H9 (cell line): Measurements from ENCODE around the gene MYO1D. TPM values are rescaled to one million over a fixed set of nuclear protein-coding genes. Genes with fewer than 3 reads are reported as not detected.

Source experiments
- DNase-seq: peaks from one replicate; pipeline ENCODE4 v3.0.0-alpha.2; 2017
- H2AFZ ChIP-seq: one replicate; pipeline ENCODE4 v1.6.1; 2013; ENCODE audit warnings: mild to moderate bottlenecking, low read length, control low read depth, moderate library complexity
- H2AK5ac ChIP-seq: 2 replicates; pipeline ENCODE4 v1.6.1; 2013; ENCODE audit warnings: low read length, control low read depth, mixed read lengths; ENCODE audit not compliant: insufficient read length
- H2BK120ac ChIP-seq: one replicate; pipeline ENCODE4 v1.6.1; 2013; ENCODE audit warnings: low read depth, mild to moderate bottlenecking, low read length, control low read depth, inconsistent platforms; ENCODE audit not compliant: poor library complexity, severe bottlenecking
- H2BK12ac ChIP-seq: 2 replicates; pipeline ENCODE4 v1.6.1; 2013; ENCODE audit warnings: low read length, control low read depth, mixed read lengths, low read depth; ENCODE audit not compliant: insufficient read length
- H2BK15ac ChIP-seq: 2 replicates; pipeline ENCODE4 v1.6.1; 2013; ENCODE audit warnings: low read depth, low read length, control low read depth
- H2BK20ac ChIP-seq: one replicate; pipeline ENCODE4 v1.6.1; 2013; ENCODE audit warnings: low read depth, mild to moderate bottlenecking, low read length, control low read depth, inconsistent platforms; ENCODE audit not compliant: poor library complexity, severe bottlenecking
- H2BK5ac ChIP-seq: 2 replicates; pipeline ENCODE4 v1.6.1; 2013; ENCODE audit warnings: low read length, control low read depth, mixed read lengths; ENCODE audit not compliant: insufficient read length
- H3K14ac ChIP-seq: 2 replicates; pipeline ENCODE4 v1.6.1; 2013; ENCODE audit warnings: low read length, control low read depth; ENCODE audit not compliant: insufficient read depth
- H3K18ac ChIP-seq: 2 replicates; pipeline ENCODE4 v1.6.1; 2013; ENCODE audit warnings: low read depth, mild to moderate bottlenecking, mixed read lengths, low read length, control low read depth; ENCODE audit not compliant: insufficient read length
- H3K23ac ChIP-seq: 2 replicates; pipeline ENCODE4 v1.6.1; 2013; ENCODE audit warnings: low read length, control low read depth, mixed read lengths, low read depth; ENCODE audit not compliant: insufficient read length
- H3K23me2 ChIP-seq: 2 replicates; pipeline ENCODE4 v1.6.1; 2013; ENCODE audit warnings: low read depth, mild to moderate bottlenecking, mixed read lengths, low read length, control low read depth; ENCODE audit not compliant: insufficient read length, poor library complexity, severe bottlenecking
- H3K27ac ChIP-seq: 2 replicates; pipeline ENCODE4 v1.5.1; 2013; ENCODE audit warnings: low read length, control low read depth, mixed read lengths, low read depth; ENCODE audit not compliant: insufficient read length
- H3K27me3 ChIP-seq: 2 replicates; pipeline ENCODE4 v1.6.1; 2013; ENCODE audit warnings: low read length, control low read depth, inconsistent platforms; ENCODE audit not compliant: insufficient read depth
- H3K4ac ChIP-seq: 2 replicates; pipeline ENCODE4 v1.6.1; 2013; ENCODE audit warnings: low read depth, mild to moderate bottlenecking, control low read depth, inconsistent platforms, low read length, moderate library complexity
- H3K4me1 ChIP-seq: 2 replicates; pipeline ENCODE4 v1.6.1; 2013; ENCODE audit warnings: low read length, control low read depth, inconsistent platforms; ENCODE audit not compliant: insufficient read depth
- H3K4me2 ChIP-seq: 2 replicates; pipeline ENCODE4 v1.6.1; 2013; ENCODE audit warnings: low read length, control low read depth, mixed read lengths; ENCODE audit not compliant: insufficient read length, insufficient read depth
- H3K56ac ChIP-seq: 2 replicates; pipeline ENCODE4 v1.6.1; 2013; ENCODE audit warnings: low read depth, mild to moderate bottlenecking, mixed read lengths, low read length, control low read depth; ENCODE audit not compliant: insufficient read length
- H3K79me1 ChIP-seq: 2 replicates; pipeline ENCODE4 v1.6.1; 2013; ENCODE audit warnings: low read depth, mild to moderate bottlenecking, moderate library complexity, low read length, control low read depth, inconsistent platforms; ENCODE audit not compliant: insufficient read depth, poor library complexity, severe bottlenecking
- H3K79me2 ChIP-seq: 2 replicates; pipeline ENCODE4 v1.6.1; 2013; ENCODE audit warnings: low read length, control low read depth, inconsistent platforms; ENCODE audit not compliant: insufficient read depth
- H3K9ac ChIP-seq: 2 replicates; pipeline ENCODE4 v1.6.1; 2013; ENCODE audit warnings: low read length, control low read depth, mixed read lengths; ENCODE audit not compliant: insufficient read length; ENCODE audit errors: extremely low read depth
- H3K9me3 ChIP-seq: one replicate; pipeline ENCODE4 v1.6.1; 2013; ENCODE audit warnings: low read depth, low read length, inconsistent platforms; ENCODE audit not compliant: control insufficient read depth
- H3T11ph ChIP-seq: one replicate; pipeline ENCODE4 v1.6.1; 2013; ENCODE audit warnings: mild to moderate bottlenecking, low read length, control low read depth, inconsistent platforms
- H4K20me1 ChIP-seq: one replicate; pipeline ENCODE4 v1.6.1; 2013; ENCODE audit not compliant: control insufficient read depth, insufficient read length, insufficient read depth
- H4K5ac ChIP-seq: 2 replicates; pipeline ENCODE4 v1.6.1; 2013; ENCODE audit warnings: low read depth, mild to moderate bottlenecking, mixed read lengths, low read length, control low read depth; ENCODE audit not compliant: insufficient read length
- H4K8ac ChIP-seq: replicated peaks from 2 replicates; pipeline ENCODE4 v1.6.1; 2013; ENCODE audit warnings: low read length, control low read depth, mixed read lengths, low read depth; ENCODE audit not compliant: insufficient read length
- H4K91ac ChIP-seq: 2 replicates; pipeline ENCODE4 v1.6.1; 2013; ENCODE audit warnings: low read depth, mild to moderate bottlenecking, moderate library complexity, mixed read lengths, low read length, control low read depth; ENCODE audit not compliant: insufficient read length
- H3K27ac Mint-ChIP-seq, 3 experiments: 2 replicates in 2 of 3; 3 replicates in 1 of 3; pipeline ENCODE4 v1.8.0; 2020 to 2021; ENCODE audit warnings: mixed read lengths in 3 of 3, mild to moderate bottlenecking in 1 of 3, moderate library complexity in 1 of 3
- H3K27me3 Mint-ChIP-seq: 2 replicates; pipeline ENCODE4 v1.8.0; 2021; ENCODE audit warnings: low read depth, mild to moderate bottlenecking, moderate library complexity, mixed read lengths
- H3K36me3 Mint-ChIP-seq, 3 experiments: 2 replicates in 2 of 3; 3 replicates in 1 of 3; pipeline ENCODE4 v1.8.0; 2020 to 2021; ENCODE audit warnings: low read depth in 3 of 3, mixed read lengths in 3 of 3; ENCODE audit not compliant: insufficient read depth in 1 of 3
- H3K4me1 Mint-ChIP-seq, 2 experiments: 2 replicates each; pipeline ENCODE4 v1.8.0; 2020; ENCODE audit warnings: mixed read lengths in 2 of 2
- H3K4me3 Mint-ChIP-seq, 2 experiments: 2 replicates in 1 of 2; 3 replicates in 1 of 2; pipeline ENCODE4 v1.8.0; 2020 to 2021; ENCODE audit warnings: mild to moderate bottlenecking in 2 of 2, mixed read lengths in 2 of 2, moderate library complexity in 1 of 2
- H3K9me3 Mint-ChIP-seq, 2 experiments: 2 replicates in 1 of 2; 3 replicates in 1 of 2; pipeline ENCODE4 v1.8.0; 2020; ENCODE audit warnings: mild to moderate bottlenecking in 2 of 2, mixed read lengths in 2 of 2, moderate library complexity in 1 of 2
- WGBS: extraction: QIAGEN DNeasy Blood & Tissue Kit; methylation state at CpG from one replicate; pipeline ENCODE4 v1.1.7; 2013; ENCODE audit warnings: missing lambda C conversion rate, low lambda C conversion rate, mixed read lengths; ENCODE audit not compliant: insufficient read length; ENCODE audit errors: extremely low coverage; 5-methylcytosine and 5-hydroxymethylcytosine counted together
- total RNA-seq: library from RNA; stranded (reverse); gene quantifications from 2 replicates; pipeline ENCODE4 v1.2.1, GENCODE V29; 2021
- TF ChIP-seq, protein P1 (sequence below): fragments of 200-600 bp; sonication (generic); conservative IDR thresholded peaks from 3 replicates; pipeline ENCODE4 v1.8.0; 2021; ENCODE audit warnings: antibody characterized with exemption, mild to moderate bottlenecking

The MYO1D gene
- total RNA-seq, 1 experiment from 2014 or later: 19.0 TPM

DNA sequence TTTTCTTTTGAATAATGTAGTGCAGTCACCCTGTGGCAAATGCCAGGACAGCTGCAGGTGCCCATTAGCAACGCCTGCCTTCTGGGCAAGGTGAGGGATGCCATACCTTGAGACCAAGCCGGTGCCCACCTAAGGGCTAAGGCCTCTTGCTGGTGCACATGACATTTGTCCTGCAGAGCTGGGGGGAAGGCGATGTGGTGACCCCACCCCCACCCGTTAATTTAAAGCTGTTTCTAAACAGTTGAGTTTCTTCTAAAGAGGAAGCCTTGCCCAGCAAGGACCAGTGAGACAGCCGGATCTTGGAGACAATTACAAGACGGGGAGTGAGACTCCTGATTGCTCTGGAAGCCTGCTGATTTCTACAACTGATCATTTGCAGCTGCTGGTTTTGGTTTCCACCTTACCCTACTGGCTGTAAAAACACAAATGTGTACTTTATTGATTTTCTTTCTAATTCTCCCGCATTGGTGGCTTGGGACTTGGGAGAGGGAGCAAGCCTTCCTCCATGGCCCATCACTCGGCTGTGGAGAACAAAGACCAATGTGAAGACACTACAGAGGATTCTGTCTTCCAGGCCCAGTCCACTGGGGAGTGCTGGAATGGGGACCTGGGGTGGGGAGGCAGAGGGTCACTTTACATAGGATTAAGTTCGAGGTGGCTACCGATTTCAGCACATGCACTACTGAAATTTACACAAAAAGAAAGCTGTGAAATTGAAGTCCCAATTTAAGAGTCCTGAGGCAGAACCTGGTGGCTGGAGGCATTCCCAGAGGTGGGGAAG is 387.4 kb downstream of the MYO1D start:
- H2AFZ ChIP-seq: no peak overlapping the region
- no peak overlapping the region for H3K18ac ChIP-seq
- H3K9me3 ChIP-seq: no peaks in the 10 kb centered on the region
- no peak overlapping the region for H2BK20ac ChIP-seq
- peaks cover 47 to 63% of the 10 kb centered on the region in 2 experiments for H3K4me1 Mint-ChIP-seq
- no peaks in the 10 kb centered on the region; the same call in 1 of the 2 replicates for H3K27me3 Mint-ChIP-seq
- H4K20me1 ChIP-seq: no peaks in the 10 kb centered on the region
- H3K14ac ChIP-seq: no peak overlapping the region
- peak overlapping the region in 1 of 3 experiments; percentile 44; a peak in 1 of 7 replicates for H3K27ac Mint-ChIP-seq
- peak overlapping the region; percentile 30 to 71 for H3K4me3 Mint-ChIP-seq
- H3K4me1 ChIP-seq: peaks cover 5% of the 10 kb centered on the region; the same call in 1 of the 2 replicates
- no peak overlapping the region for H3K4me2 ChIP-seq
- H3K27ac ChIP-seq: no peak overlapping the region
- no peak overlapping the region for H3K56ac ChIP-seq
- H3T11ph ChIP-seq: no peak overlapping the region
- no CpG with 5 or more reads among the region's 10 CpGs for whole genome bisulfite sequencing
- H4K91ac ChIP-seq: no peak overlapping the region
- TF ChIP-seq, protein P1, sequence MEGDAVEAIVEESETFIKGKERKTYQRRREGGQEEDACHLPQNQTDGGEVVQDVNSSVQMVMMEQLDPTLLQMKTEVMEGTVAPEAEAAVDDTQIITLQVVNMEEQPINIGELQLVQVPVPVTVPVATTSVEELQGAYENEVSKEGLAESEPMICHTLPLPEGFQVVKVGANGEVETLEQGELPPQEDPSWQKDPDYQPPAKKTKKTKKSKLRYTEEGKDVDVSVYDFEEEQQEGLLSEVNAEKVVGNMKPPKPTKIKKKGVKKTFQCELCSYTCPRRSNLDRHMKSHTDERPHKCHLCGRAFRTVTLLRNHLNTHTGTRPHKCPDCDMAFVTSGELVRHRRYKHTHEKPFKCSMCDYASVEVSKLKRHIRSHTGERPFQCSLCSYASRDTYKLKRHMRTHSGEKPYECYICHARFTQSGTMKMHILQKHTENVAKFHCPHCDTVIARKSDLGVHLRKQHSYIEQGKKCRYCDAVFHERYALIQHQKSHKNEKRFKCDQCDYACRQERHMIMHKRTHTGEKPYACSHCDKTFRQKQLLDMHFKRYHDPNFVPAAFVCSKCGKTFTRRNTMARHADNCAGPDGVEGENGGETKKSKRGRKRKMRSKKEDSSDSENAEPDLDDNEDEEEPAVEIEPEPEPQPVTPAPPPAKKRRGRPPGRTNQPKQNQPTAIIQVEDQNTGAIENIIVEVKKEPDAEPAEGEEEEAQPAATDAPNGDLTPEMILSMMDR: no peak
- no peak overlapping the region for H2AK5ac ChIP-seq
- no peak overlapping the region for H3K9ac ChIP-seq
- H4K5ac ChIP-seq: no peak overlapping the region
- H2BK5ac ChIP-seq: no peak overlapping the region
- H2BK120ac ChIP-seq: no peak overlapping the region
- H3K23me2 ChIP-seq: peaks cover 12% of the 10 kb centered on the region
- H3K9me3 Mint-ChIP-seq: no peaks in the 10 kb centered on the region; a peak in 1 of 5 replicates
- H4K8ac ChIP-seq: no peak overlapping the region
- H2BK15ac ChIP-seq: no peak overlapping the region
- no peaks in the 10 kb centered on the region for H3K79me2 ChIP-seq
- peaks cover 3% of the 10 kb centered on the region for H3K79me1 ChIP-seq
- no peak overlapping the region for H3K23ac ChIP-seq
- no peak overlapping the region for H2BK12ac ChIP-seq
- H3K4ac ChIP-seq: no peak overlapping the region
- peaks cover 15 to 27% (median 23%) of the 10 kb centered on the region in 3 experiments for H3K36me3 Mint-ChIP-seq
- H3K27me3 ChIP-seq: no peaks in the 10 kb centered on the region
- DNase-seq: no peak
